HepG2 (cell line): Measurements from ENCODE around the gene TTC31. TPM values are rescaled to one million over a fixed set of nuclear protein-coding genes. Genes with fewer than 3 reads are reported as not detected.

Experiments
- ARNT2 ChIP-seq: sonication (generic); formaldehyde crosslinking; IDR thresholded peaks from 2 replicates; pipeline ENCODE4 v1.8.0; 2022; ENCODE audit warnings: mild to moderate bottlenecking, low read depth, missing genetic modification reagents, moderate library complexity
- ARNTL ChIP-seq: sonication (generic); formaldehyde crosslinking; IDR thresholded peaks from 2 replicates; pipeline ENCODE4 v1.4.0; 2020; ENCODE audit warnings: mild to moderate bottlenecking, missing genetic modification reagents
- ATM ChIP-seq: fragments of 450-650 bp; IDR thresholded peaks from 2 replicates; pipeline ENCODE4 v1.7.1; 2017; ENCODE audit warnings: mild to moderate bottlenecking, borderline replicate concordance
- BATF2 ChIP-seq: sonication (generic); formaldehyde crosslinking; IDR thresholded peaks from 2 replicates; pipeline ENCODE4 v1.8.0; 2022; ENCODE audit warnings: mild to moderate bottlenecking, missing genetic modification reagents, moderate library complexity
- FOXC1 ChIP-seq: sonication (generic); formaldehyde crosslinking; IDR thresholded peaks from 2 replicates; pipeline ENCODE4 v1.8.0; 2022; ENCODE audit warnings: mild to moderate bottlenecking, missing genetic modification reagents, borderline replicate concordance
- KDM3A ChIP-seq: IDR thresholded peaks from 2 replicates; pipeline ENCODE4 v1.6.1; 2018; ENCODE audit warnings: low read depth, missing compliant biosample characterization
- MYPOP ChIP-seq: sonication (generic); formaldehyde crosslinking; IDR thresholded peaks from 2 replicates; pipeline ENCODE4 v1.8.1; 2023; ENCODE audit warnings: mild to moderate bottlenecking, moderate library complexity, missing genetic modification reagents
- NFE2 ChIP-seq: sonication (generic); formaldehyde crosslinking; IDR thresholded peaks from 2 replicates; pipeline ENCODE4 v1.4.0; 2020; ENCODE audit warnings: missing genetic modification reagents
- PHF20 ChIP-seq: sonication (generic); formaldehyde crosslinking; IDR thresholded peaks from 2 replicates; pipeline ENCODE4 v1.5.0; 2020; ENCODE audit warnings: mild to moderate bottlenecking, missing genetic modification reagents
- POLR2AphosphoS2 ChIP-seq: IDR thresholded peaks from 2 replicates; pipeline ENCODE4 v1.6.1; 2011; ENCODE audit warnings: low read depth, low read length, improper control_type of control experiment
- RNF2 ChIP-seq: fragments of 450-650 bp; conservative IDR thresholded peaks from 2 replicates; pipeline ENCODE4 v1.6.1; 2016; ENCODE audit warnings: low read depth
- SMYD3 ChIP-seq: sonication (generic); formaldehyde crosslinking; IDR thresholded peaks from 2 replicates; pipeline ENCODE4 v1.8.1; 2023; ENCODE audit warnings: mild to moderate bottlenecking, missing genetic modification reagents
- SOX5 ChIP-seq: IDR thresholded peaks from 2 replicates; pipeline ENCODE4 v1.6.1; 2016; ENCODE audit warnings: borderline replicate concordance
- SP2 ChIP-seq: sonication (generic); formaldehyde crosslinking; IDR thresholded peaks from 2 replicates; pipeline ENCODE4 v1.5.1; 2020; ENCODE audit warnings: mild to moderate bottlenecking, missing genetic modification reagents
- TAF1 ChIP-seq: sonication (generic); formaldehyde crosslinking; IDR thresholded peaks from 2 replicates; pipeline ENCODE4 v1.4.0; 2020; ENCODE audit warnings: missing genetic modification reagents
- TEAD2 ChIP-seq: sonication (generic); formaldehyde crosslinking; IDR thresholded peaks from 2 replicates; pipeline ENCODE4 v1.9.0; 2021; ENCODE audit warnings: missing genetic modification reagents
- ZBTB2 ChIP-seq: sonication (generic); formaldehyde crosslinking; IDR thresholded peaks from 2 replicates; pipeline ENCODE4 v1.8.0; 2022; ENCODE audit warnings: low read depth, missing genetic modification reagents
- ZFP62 ChIP-seq: sonication (generic); formaldehyde crosslinking; IDR thresholded peaks from 2 replicates; pipeline ENCODE4 v1.4.0; 2020; ENCODE audit warnings: missing genetic modification reagents
- ZMYM3 ChIP-seq: sonication (generic); formaldehyde crosslinking; IDR thresholded peaks from 2 replicates; pipeline ENCODE4 v1.5.1; 2020; ENCODE audit warnings: mild to moderate bottlenecking, missing genetic modification reagents
- ZNF44 ChIP-seq: sonication (generic); formaldehyde crosslinking; IDR thresholded peaks from 2 replicates; pipeline ENCODE4 v1.5.1; 2020; ENCODE audit warnings: mild to moderate bottlenecking, missing genetic modification reagents
- ZNF441 ChIP-seq: sonication (generic); formaldehyde crosslinking; IDR thresholded peaks from 2 replicates; pipeline ENCODE4 v1.7.0; 2021; ENCODE audit warnings: missing genetic modification reagents, borderline replicate concordance
- ZNF563 ChIP-seq: sonication (generic); formaldehyde crosslinking; IDR thresholded peaks from 2 replicates; pipeline ENCODE4 v1.8.0; 2022; ENCODE audit warnings: mild to moderate bottlenecking, moderate library complexity, missing genetic modification reagents
- ZNF615 ChIP-seq: sonication (generic); formaldehyde crosslinking; IDR thresholded peaks from 2 replicates; pipeline ENCODE4 v1.5.0; 2020; ENCODE audit warnings: mild to moderate bottlenecking, missing genetic modification reagents, borderline replicate concordance
- ZNF670 ChIP-seq: sonication (generic); formaldehyde crosslinking; IDR thresholded peaks from 2 replicates; pipeline ENCODE4 v1.8.0; 2022; ENCODE audit warnings: mild to moderate bottlenecking, missing genetic modification reagents, borderline replicate concordance
- ZNF691 ChIP-seq: sonication (generic); formaldehyde crosslinking; IDR thresholded peaks from 2 replicates; pipeline ENCODE4 v1.4.0; 2020; ENCODE audit warnings: missing genetic modification reagents, low read depth, mild to moderate bottlenecking, borderline replicate concordance
- ZNF724P ChIP-seq: sonication (generic); formaldehyde crosslinking; IDR thresholded peaks from 2 replicates; pipeline ENCODE4 v1.8.0; 2022; ENCODE audit warnings: missing genetic modification reagents, borderline replicate concordance
- ZNF841 ChIP-seq: sonication (generic); formaldehyde crosslinking; IDR thresholded peaks from 2 replicates; pipeline ENCODE4 v1.8.1; 2023; ENCODE audit warnings: missing genetic modification reagents, borderline replicate concordance
- polyA plus RNA-seq, 8 experiments: library from polyadenylated mRNA; depleted of rRNA in 3 of 8; stranded (reverse) in 7 of 8; unstranded in 1 of 8; fragments of >200 nt; fragmentation: Illumina TruSeq in 4 of 8; extraction: Trizol in 4 of 8; gene quantifications; 2 replicates each; pipeline versions ENCODE4 v1.2.1 to v1.2.3, GENCODE V29; 2011 to 2016; ENCODE audit warnings: low read depth in 4 of 8, missing spikeins in 1 of 8, mixed read lengths in 1 of 8; ENCODE audit not compliant: insufficient read depth in 1 of 8
- total RNA-seq, 5 experiments: library from RNA; depleted of rRNA; stranded (reverse); fragments of >200 nt; fragmentation: Illumina TruSeq; extraction: Trizol; gene quantifications; 2 replicates each; pipeline ENCODE4 v1.2.3, GENCODE V29; 2016; ENCODE audit warnings: low read depth in 1 of 5

The TTC31 gene
- total and polyA plus RNA-seq, 2 of the 13 experiments (the other 11 are each of a cell fraction or from before 2014, with no cell fraction given) = 28.3 to 39.5 TPM

GRCh38 chr2:74440378-74441169 is 42.3 kb upstream of the TTC31 start (continued):
- peak; percentile 38; the same call in 1 of the 2 replicates for TF ChIP-seq FOXC1 (CRISPR knock-in tag)
- no peak for TF ChIP-seq NFE2 (CRISPR knock-in tag)
- TF ChIP-seq ZNF670 = 0 out of 2 replicates have a peak, but pooled peaks have one; percentile 48
- TF ChIP-seq ZNF724P (CRISPR knock-in tag) = peak; percentile 69; the same call in 1 of the 2 replicates
- peak; percentile 46; the same call in 1 of the 2 replicates for TF ChIP-seq MYPOP
- TF ChIP-seq ZNF44 (CRISPR knock-in tag) = peak; percentile 22; the same call in 1 of the 2 replicates
- TF ChIP-seq ATM = no peak
- TF ChIP-seq PHF20 (CRISPR knock-in tag) = no peak; the same call in none of the 2 replicates
- TF ChIP-seq ZNF615 (CRISPR knock-in tag) = no peak
- TF ChIP-seq ARNTL (CRISPR knock-in tag) = peak; percentile 76
- TF ChIP-seq ZNF563 (CRISPR knock-in tag) = peak; percentile 90
- peak; percentile 88 for TF ChIP-seq KDM3A
- no peak for TF ChIP-seq ZFP62
- peak; percentile 62; the same call in 1 of the 2 replicates for TF ChIP-seq SMYD3 (CRISPR knock-in tag)
- TF ChIP-seq ZBTB2 (CRISPR knock-in tag) = 0 out of 2 replicates have a peak, but pooled peaks have one; percentile 21
- TF ChIP-seq ZNF841 (CRISPR knock-in tag) = no peak; the same call in 1 of the 2 replicates
- TF ChIP-seq ZNF691 (CRISPR knock-in tag) = peak; percentile 95
- peak; percentile 76 for TF ChIP-seq BATF2
- peak; percentile 88; the same call in 1 of the 2 replicates for TF ChIP-seq ZNF441 (CRISPR knock-in tag)
- no peak for TF ChIP-seq TEAD2
- TF ChIP-seq TAF1 (CRISPR knock-in tag) = peak; percentile 82
- peak; percentile 79; the same call in 1 of the 2 replicates for TF ChIP-seq ZMYM3
- peak; percentile 74; the same call in 1 of the 2 replicates for TF ChIP-seq SOX5 (CRISPR knock-in tag)
- TF ChIP-seq RNF2 = peak; percentile 31; the same call in 1 of the 2 replicates
- TF ChIP-seq ARNT2 (CRISPR knock-in tag) = peak; percentile 93
- no peak for TF ChIP-seq SP2 (CRISPR knock-in tag)
- no peak for TF ChIP-seq POLR2AphosphoS2
